Measurements from ENCODE around the gene RASEF.

The RASEF gene

DNA sequence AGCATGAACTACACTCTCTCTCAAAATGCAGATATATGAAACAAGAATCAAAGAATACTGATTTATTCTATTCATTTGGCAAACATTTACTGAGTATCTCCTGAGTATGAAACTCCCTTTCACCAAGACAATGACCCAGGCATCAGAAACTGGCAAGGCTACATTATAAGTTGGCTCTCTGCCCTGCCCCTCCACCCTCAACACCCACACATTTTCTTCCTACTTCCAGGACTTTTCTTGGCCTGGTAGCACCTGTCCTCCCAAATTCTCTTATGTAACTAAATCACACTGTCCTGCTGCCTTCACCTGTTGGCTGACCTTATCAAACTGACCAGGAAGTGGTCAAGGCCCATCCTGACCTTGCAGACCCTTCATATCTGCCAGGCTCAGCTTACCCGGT, 3.5 kb downstream of the RASEF start:
- FAIRE-seq (no peak), DNase-seq (ENCODE audit: insufficient read length, low spot score) (no peak)

DNA sequence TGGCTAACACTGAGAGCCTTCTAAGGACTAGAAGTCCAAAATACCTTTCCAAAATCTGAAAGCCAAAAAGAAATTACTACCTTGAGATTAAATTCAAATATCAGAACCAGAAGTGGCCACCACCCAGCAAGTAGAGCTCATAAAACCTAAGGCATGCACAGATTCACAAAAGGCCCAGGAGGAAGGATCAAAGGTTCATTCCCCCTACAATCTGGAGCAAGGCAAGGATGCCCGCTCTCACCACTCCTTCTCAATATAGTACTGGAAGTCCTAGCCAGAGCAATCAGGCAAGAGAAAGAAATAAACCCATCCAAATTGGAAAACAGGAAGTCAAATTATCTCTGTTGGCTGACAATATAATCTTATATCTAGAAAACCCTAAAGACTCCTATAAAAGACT, 6.0 kb downstream of the RASEF start:
- FAIRE-seq (no peak), DNase-seq (ENCODE audit: insufficient read length, low spot score) (no peak)

DNA sequence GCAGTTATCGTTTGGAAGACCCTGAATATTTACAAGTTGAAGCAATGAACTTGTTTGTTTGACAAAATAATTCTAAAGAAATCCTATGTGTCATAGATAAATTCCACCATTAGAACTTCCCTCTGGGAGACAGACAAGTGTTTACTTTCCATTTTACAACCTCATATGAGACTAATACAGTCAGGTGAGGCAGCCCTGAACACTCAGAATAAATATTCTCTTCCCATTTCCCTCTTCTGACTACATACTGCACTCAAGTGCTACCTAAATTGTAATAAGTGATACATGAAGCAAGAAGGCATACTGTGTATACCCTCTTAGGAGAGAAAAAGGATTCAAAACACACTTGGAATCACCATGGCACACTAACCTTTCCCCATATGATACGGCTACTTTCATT, 6.8 kb downstream of the RASEF start:
- DNase-seq (ENCODE audit: insufficient read length, low spot score) = no peak

DNA sequence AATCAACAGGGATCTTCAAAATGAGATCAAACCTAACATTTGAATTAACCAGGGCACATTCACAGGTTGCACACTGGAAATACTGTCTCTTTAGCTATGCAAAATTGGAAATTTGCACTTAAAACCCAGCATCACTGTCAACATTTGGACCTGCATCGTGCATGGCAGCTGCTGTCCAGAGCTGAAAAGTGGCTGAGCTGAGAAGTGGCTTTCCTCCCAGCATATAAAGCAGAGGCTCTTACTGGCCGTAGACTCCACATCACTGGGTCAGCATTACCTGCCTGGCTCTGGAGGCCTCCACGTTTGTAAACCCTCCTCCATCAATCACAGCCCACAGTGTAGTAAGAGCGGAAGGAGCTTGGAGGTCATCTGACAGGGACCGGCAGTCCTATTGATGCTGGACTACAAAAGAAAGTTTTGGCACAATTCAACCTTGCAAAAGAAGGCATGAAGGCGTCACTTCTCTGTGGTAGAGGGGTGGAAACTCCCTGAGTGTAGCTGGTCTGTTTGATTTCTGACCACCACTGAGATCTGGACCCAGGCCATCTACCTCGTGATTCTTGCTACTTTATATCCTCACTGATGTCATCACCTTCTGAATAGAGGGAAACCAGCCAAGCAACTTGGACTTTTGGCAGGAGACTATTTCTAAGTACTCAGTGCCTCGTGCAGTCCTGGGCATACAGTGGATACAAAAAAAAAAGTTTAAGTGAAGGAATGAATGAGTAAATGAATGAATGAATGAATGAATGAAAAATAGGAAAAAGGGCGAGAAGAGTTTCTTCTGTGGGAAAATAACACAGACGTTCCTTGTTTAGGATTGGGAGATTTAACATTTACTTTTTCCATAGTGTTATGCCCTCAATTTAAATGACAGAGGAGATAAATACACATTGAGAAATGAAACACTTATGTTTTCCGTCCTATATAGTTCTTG, 14.8 kb downstream of the RASEF start:
- FAIRE-seq (no peak), DNase-seq (ENCODE audit: insufficient read length, low spot score) (no peak)

More for the DNA sequence above, 6.8 kb downstream of the RASEF start:
- FAIRE-seq = no peak

- DNase-seq (ENCODE audit: insufficient read length, low spot score) = no peak
- FAIRE-seq = no peak
Observed at GRCh38 chr9:83043597-83043996, 19.3 kb downstream of the RASEF start.

GRCh38 chr9:83041771-83042170, 21.2 kb downstream of the RASEF start:
- FAIRE-seq (no peak), DNase-seq (ENCODE audit: insufficient read length, low spot score) (no peak)

DNA sequence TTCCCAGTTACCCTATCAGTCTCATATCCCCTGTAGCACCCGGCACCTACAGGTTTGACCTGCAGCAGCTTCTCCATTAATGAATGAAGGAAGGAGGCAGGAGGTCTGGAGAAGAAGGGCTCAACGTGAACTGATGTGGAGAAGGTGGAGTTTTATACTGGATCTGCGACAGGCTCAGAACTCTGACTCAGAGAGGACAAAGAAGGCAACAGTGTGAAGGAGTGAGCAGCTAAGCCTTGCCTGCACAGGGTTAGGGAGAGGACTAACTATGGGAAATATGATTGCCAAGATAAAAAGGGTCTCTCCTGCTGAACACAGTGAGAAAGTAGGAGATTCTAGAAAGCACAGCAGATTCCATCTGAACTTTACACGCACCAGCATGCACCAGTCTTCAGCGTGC, 23.6 kb downstream of the RASEF start:
- FAIRE-seq = no peak
- no peak for DNase-seq (ENCODE audit: insufficient read length, low spot score)

GRCh38 chr9:83036043-83036442, 26.9 kb downstream of the RASEF start:
- FAIRE-seq = no peak
- DNase-seq (ENCODE audit: insufficient read length, low spot score) = no peak

GRCh38 chr9:83035143-83035542, 27.8 kb downstream of the RASEF start:
- no peak for DNase-seq (ENCODE audit: insufficient read length, low spot score)
- FAIRE-seq = no peak

GRCh38 chr9:83034587-83034986, 28.4 kb downstream of the RASEF start:
- FAIRE-seq (no peak), DNase-seq (ENCODE audit: insufficient read length, low spot score) (no peak)

DNA sequence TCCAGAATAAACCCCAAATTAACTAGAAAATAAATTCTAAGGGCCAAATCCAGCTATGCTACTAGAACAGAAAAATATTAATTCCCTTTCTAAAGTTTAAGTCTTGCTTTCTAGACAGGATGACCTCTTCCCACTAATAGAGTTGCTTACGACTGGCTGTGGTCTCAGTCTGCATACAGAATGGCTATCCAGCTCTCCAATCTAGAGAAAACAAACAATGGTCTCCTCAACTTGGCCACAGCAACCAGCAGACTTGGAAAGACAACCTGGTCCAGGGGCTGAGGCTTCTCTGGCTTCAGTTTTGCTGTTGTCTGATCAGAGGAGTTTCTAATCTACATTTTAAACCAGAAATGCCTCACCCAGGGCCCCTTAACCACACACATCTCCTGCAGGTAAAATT, 28.9 kb downstream of the RASEF start:
- FAIRE-seq (no peak), DNase-seq (ENCODE audit: insufficient read length, low spot score) (no peak)

DNA sequence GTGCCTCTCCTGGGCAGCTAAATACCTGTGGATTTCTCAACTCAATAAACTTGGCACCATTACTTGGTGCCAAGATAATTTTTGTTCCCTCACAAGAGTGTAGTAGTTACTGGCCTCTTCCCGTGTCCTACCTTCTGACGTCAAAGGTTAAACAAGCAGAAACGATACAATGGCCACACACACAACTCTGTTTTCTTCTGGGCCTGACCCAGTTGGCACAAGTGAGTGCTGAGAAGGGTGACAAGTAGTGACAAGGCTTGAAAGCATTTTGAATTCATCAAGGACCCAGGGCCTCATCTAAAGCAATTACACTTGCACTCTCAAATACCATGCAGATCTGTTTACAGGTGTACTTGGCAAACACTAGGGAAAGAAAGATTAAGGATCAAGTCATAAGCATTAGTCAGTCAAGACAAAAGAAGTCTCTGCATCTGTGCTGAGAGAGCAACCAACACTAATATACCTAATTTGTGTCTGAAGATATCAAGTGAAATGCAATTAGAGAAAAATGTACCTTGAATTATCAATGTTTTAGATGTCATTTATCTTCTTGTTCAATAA, 30.8 kb downstream of the RASEF start:
- DNase-seq (ENCODE audit: insufficient read length, low spot score) (no peak), FAIRE-seq (no peak)

DNA sequence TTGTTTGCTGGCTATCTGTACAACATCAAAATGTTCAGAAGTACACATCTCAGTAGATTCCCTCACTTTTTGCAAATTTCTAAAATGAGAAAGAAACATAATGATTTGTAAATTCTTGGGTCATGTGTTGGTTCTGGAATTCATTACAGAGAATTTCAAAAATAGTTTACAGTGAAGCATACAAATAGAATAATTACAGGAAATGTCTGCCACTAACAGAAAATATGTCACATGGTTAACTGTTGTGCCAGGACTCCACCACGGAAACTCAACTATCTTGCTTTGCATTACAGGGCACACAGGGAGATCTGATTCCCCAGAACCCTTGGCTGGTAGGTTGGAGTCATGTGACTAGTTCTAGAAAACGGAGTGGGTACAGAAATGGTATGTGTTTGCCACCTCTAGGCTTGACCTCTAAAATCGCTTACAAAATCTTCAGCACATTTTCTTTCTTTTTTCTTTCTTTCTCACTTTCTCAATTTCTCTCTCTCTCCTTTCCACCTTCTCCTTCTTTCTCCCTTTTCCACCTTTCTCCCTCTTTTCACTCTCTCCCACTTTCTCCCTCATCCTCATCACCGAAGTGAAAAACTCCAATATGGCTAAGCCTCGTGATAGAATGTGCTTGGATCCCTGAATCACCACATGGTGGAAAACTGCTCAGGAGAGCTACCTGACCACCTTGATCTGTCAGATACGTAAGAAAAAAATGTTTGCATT, 32.4 kb downstream of the RASEF start:
- FAIRE-seq (no peak), DNase-seq (ENCODE audit: insufficient read length, low spot score) (no peak)

- DNase-seq (ENCODE audit: insufficient read length, low spot score) = no peak
- FAIRE-seq = no peak
Observed at GRCh38 chr9:83029531-83030137, 33.3 kb downstream of the RASEF start.

- DNase-seq (ENCODE audit: insufficient read length, low spot score) (no peak), FAIRE-seq (no peak)
Observed at GRCh38 chr9:83027153-83027891, 35.6 kb downstream of the RASEF start.

GRCh38 chr9:83024506-83025125, 38.3 kb downstream of the RASEF start:
- no peak for DNase-seq (ENCODE audit: insufficient read length, low spot score)
- no peak for FAIRE-seq

- DNase-seq (ENCODE audit: insufficient read length, low spot score) (no peak), FAIRE-seq (no peak)
Observed at GRCh38 chr9:83023151-83023550, 39.8 kb downstream of the RASEF start.

DNA sequence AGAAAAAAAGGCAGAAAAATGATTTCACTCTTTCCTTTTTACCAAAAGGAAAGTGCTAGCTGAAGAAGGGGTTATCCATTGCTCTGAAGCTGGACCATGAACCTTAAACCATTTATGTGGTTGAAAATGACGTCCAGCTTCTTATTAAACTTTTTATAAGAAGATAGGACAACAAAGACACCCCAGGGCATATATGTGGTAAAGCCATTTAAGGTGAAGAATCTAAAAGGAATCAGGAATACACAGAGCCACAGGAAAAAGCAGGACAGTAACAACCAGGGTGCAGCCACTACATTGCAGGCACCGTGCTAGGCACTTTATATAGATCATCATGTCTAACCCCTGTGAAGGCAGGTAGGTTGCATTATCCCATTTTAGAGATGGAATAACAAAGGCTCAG, 42.1 kb downstream of the RASEF start:
- DNase-seq (ENCODE audit: insufficient read length, low spot score) (no peak), FAIRE-seq (no peak)

GRCh38 chr9:83020327-83020726, 42.6 kb downstream of the RASEF start:
- FAIRE-seq (no peak), DNase-seq (ENCODE audit: insufficient read length, low spot score) (no peak)

- DNase-seq (ENCODE audit: insufficient read length, low spot score) (no peak), FAIRE-seq (no peak)
Observed at GRCh38 chr9:83019246-83019645, 43.7 kb downstream of the RASEF start.

Data from GM19239 (cell line).